Activated T-helper 1 cell treated with anti-CD3 and anti-CD28 coated beads, Interleukin-2, amount 50 U/mL, for 16 hours (primary cell): Measurements from ENCODE around the gene AMOTL2.

Experiments
- DNase-seq, 2 donors: peaks; one replicate each; pipeline ENCODE4 v3.0.0-alpha.2; 2020; ENCODE audit warnings: low read depth in 1 of 2, low spot score in 1 of 2

Gene AMOTL2

DNA sequence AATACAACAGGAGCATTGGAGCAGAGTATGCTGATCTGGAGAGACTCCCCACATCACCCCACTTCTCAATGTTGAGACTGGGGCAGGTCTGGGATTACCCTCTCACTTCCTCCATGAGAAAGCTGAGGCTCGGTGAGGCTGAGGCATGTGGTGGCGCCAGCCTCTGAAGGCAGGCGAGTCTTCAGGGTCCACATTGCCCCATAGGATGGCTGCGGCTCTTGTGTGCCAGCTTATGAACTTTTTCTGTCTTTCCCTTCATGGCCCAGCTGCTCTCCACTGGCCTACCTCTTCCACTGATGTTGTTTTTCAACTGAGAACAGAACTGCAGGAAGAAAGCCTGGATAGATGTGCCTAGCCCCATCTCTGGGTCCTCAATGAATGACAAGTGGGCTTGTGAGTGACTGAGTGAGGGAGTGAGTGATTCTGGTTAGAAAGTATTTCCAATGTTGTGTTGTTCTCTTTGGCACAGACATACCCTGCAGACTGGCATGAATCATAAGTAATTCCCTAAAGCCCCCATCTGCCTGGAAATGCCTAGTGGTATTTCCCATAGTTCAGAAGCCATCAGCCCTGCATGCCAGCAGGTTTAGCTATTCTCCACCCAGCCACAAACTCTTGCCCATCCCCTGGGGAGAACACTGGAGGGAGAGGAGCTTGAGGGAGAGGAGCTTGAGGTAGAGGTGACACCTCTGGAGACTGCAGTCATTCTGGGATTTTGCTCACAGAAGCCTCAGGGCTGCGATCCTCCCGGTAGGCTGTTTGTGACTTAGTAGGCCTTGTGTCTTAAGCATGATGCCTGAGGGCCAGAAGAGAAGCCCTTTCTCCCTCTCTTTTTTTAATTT, 56.9 kb downstream of the AMOTL2 start:
- no peak for DNase-seq

DNA sequence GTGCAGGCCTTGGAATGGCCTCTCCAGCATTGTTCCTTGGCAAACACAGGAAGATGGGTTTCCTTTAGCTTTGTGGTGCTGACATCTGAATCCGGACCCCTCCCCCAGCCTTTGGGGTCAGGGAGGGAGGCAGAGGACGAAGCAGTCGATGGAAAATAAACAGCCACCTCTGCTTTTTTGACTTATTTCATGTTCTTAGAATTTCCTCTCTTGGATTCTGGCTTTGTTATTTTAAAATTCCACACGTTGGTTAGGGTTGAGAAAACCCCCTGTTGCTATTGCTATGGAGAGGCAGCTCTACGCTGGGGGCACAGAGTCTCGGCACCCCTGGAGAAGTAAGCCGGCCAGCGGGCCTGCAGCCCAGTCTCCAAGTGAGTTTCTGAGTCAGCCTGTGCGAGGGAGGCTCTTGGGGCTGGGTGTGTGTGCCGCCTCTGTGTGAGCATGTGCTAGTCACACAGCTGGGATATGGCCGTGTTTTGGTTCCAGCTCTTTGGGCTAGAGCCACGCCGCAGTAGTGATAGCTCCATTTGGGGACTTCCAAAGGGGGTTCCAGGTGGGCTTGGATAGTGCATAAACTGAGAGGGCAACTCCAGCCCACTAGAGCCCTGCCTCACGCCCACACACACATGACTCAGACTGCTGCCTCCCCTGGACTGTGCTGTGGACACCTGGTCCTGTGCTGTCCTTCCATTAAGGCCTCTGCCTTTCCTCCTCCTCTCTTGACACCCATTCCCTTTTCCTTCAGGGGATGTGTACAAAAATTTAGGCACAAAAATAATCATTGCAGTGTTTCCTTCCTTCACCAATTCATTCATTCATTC, 58.8 kb downstream of the AMOTL2 start:
- no peak for DNase-seq

DNA sequence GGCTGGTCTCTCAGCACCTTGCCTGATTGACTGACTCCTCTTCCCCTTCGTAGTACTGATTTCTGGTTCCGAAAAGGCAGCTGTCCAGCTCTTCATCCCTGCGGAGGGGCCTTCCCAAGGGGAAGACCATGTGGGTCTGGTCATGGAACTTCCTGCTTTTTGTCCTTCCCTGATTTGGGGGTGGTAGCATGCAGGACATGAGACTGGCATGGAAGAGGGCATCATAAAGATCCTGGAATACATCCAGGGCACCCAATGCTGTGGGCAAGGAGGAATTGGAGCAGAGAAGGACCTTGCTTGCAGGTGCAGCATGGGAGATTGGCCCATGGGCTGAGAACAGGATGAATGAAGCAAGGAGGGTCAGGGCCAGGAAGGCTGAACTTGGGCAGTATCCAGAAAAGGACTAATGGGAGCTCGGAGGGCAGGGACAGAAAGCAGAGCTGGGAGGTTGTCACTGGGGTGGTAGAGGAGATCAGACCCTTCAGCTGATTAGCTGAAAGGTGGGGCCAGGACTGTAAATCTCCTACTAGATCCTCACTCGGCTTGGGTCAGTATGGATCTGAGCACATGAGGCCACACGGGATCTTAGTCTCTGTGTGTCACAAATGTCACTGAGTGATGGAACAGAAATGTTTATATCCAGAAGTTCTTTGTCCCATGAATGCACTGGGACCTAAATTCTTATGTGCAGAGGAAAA, 59.5 kb downstream of the AMOTL2 start:
- no peak for DNase-seq

DNA sequence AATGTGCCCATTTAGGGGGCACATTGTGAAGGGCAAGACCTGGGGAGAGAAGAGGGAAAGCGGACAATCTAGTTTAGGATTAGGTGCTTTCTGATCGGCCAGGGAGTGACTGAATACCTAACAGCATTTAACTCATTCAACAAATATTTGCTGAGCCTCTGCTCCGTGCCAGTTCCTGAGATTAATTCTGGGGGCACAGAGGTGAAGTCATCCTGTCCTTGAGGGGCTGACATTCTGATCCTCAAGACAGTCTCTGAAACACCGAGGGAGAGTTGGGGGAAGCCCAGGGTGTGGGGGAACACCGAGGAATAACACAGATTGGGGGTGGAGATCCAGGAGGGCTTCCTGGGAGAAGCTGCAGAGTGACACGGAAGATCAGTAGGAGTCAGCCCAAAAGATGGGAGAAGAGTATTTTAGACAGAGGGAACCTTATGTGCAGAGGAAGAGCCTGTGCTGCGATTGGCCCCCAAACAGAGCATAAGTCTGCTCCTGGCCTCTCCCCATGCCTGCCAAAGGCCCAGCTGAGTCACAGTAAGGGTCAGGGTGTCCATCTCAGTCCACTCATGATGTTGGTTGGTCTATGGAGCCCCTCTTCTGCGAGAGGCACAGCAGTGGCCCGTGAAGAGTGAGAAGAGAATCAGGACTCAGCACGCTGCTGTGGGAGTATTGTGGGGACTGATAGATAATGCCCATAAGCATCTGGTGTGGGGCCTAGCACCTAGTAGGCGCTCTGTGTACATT, 60.2 kb downstream of the AMOTL2 start:
- DNase-seq = no peak

DNA sequence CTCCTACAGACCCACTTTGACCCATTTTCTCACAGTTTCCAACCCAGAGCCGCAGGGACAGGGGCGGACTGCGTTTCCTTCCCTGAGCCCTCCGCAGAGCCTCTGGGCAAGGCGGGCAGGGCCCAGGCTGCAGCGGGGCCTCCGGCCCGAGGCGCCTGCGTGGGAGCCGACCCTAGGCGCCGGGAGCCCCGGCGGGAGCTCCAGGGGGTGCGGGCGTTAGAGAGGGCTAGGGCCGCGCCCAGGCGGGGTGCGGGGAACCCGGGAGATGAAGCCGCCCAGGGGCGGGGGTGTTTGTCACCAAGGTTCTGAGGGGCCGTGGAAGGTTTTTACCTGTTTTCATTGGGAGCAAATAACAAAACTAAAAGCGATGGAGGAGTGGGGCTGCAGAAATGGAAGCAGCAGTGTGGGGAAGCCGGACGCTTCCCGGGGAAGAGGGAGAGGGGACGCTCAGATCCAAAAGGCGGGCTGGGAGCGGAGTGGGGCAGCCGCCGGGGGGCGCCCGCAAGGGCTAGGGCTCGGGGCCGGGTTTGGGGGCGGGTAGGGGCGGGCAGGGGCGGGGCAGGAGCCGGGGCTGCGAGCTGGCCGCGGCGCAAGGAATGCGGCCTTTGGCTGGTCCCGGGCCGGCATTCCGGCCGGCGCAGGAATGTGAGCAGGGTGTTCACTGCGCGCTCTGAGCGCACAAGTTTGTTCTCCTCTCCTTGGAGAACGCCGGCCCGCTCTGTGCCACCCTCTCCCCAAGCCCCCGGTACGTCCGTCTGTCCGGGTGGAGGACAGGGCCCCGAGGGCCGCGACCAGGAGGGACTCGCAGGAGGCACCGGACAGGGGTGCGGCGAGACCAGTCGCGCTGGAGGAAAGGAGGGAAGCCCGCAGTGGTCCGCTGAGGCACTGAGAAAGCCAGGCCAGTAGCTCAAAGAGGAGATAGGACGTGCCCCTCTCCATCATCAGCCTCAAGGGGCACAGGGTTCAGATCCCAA, 61.1 kb downstream of the AMOTL2 start:
- DNase-seq = no peak

DNA sequence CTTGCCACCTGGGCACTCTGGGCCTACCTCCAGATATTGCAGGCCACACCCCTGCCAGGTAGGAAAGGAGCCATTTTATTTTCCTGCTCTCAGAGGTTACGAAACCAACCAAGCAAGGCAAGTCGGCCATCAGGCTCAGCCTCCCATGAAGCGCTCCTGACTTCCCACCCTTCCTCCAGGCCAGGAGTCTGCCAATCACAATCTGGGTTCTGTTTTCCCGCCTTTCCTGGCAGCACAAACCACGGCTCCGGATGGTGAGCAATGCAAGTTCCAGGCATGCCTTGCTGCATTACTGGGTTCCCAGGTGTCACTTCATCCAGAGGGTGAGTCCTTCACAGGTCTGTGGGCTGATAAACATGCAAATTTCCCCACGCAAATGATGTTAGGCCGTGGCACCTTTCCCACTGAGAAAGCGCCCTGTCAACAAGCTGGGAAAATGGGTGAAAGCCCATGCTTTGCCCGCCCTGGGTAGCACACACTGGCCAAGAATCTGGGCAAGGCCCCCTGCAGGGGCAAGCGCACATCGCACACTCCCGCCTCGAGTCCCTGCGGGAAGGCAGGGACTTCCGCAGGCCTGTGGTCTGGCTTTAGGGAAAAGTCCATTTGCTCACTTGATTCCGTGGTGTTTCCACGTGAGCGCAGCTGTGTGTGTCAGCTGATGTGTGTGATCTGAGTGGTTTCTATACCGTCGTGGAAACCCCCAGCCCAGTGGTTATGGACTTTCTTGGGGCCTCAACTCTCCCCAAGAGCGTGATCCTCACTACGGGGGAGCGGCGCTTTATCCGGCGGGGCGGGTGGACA, 62.0 kb downstream of the AMOTL2 start:
- DNase-seq = no peak

DNA sequence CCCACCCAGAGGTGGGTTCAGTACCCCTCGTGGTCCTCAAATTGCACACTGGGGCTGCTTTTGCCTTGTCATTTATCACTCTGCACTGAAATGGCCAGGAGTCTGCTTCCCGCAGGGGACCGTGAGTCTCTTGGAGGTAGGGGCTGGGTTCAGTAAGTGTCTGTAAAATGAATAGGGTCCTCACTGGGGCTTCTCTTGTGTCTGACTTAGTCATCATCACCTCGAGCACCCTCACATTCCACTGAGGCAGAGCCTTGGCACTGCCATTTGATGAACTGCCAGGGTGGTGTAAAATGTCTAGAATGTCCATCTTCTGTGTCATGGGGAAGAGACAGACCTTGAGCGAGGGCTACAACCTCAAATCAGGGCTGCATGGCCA, 62.6 kb downstream of the AMOTL2 start:
- DNase-seq = no peak

DNA sequence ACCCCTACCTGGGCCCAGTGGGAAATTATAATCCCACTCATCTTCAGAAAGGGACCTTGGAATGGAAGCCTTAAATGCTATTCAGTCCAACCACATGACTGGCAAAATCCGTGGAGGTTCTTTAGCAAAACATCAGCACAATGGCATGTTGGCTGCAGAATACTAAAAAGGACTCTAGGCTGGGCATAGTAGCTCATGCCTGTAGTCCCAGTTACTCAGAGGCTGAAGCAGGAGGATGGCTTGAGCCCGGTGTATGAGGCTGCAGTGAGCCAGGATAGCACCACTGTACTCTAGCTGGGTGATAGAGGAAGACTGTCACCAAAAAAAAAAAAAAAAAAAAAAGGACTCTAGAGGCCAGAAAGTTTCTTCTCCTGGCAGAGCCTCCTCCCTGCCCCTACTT, 63.0 kb downstream of the AMOTL2 start:
- no peak for DNase-seq

DNA sequence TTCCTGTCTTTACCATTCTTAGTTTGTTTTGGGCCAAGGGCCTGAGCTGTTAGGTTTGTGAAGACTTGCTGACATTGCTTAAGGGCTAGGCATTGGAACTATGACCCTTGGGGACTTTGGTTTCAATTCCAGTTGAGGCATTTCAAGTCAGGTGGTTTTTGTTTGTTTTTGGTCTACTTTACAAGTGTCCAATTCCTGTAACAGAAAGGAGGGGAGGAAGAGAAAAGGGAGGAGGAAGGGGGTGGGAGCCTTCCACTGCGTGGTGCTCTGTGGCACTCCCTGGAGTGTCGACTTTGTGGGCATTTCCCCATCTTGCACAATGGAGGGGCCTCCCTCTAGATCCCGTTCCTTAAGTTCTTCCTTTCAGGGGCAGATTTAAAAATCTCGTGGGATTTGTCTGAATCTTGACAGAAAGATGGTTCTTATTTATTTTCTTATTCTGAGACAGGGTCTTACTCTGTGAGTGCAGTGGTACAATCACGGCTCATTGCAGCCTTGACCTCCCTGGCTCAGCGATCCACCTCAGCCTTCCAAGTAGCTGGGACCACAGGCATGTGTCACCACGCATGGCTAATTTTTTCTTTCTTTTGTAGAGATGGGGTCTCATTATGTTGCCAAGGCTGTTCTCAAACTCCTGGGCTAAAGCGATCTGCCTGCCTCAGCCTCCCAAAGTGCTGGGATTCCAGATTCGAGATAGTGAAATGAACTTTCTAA, 64.1 kb downstream of the AMOTL2 start:
- DNase-seq = no peak

DNA sequence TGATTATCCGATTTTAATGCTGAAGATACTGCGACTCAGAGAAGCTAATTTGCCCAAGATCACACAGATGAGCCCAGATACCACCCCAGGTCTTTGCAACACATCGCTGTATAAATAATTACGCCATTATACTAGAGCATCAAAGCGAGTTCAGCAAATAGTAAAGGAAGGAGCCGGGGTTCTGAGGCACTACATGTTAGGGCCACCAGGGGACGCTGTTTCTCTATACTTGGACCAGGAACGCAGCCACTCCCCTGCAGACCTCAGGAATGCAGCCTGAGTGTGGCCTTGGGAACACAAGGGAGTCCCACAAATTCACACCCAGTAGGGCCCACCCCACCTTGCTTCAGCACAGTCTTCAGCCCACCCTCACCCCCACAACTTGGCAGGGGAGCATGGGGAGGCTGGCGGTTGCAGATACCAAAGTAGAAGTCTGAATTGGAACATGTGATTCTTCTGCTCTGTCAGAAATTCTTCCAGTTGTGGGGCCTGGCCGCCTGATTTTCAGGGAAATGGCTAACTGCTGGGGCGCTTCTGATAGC, 65.8 kb downstream of the AMOTL2 start:
- peak; percentile 58 for DNase-seq

DNA sequence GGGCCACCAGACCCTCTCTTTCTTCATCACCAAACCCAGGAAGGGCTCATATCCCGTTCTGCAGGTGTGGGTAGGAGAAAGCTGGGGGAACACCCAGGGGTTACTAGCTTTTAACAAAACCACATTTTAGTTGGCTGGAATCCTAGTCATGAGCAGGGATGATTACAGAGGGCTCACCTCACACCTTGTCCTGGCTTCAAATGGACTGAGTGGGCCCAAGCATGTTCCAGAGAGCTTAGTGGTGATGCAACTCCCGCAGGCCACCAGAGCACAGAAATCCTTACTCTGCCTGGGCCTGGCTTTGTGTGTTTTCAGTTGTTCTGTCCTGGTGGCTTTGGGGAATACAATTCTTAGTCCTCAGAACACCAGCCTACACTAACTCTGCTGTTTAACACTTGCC, 66.8 kb downstream of the AMOTL2 start:
- no peak for DNase-seq

DNA sequence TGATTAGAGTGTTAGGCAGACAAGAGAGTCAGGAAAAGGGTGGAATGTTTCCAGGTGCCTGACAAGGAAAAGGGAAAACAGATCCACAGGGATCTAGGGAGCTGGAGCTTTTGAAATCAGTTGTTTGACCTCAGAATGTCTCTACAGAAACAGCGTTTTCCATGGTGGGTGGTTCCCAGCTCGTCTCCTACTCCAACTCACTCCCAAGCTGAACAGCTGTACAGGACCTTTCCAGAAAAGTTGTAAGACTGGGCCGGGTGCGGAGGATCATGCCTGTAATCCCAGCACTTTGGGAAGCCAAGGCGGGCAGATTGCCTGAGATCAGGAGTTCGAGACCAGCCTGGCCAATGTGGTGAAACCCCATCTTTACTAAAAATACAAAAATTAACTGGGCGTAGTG, 67.9 kb downstream of the AMOTL2 start:
- DNase-seq = no peak
